H1 (cell line): ENCODE results near the gene ST7L.

Source experiments
- CREB1 ChIP-seq: IDR thresholded peaks from 2 replicates; pipeline ENCODE4 v1.6.1; 2012; ENCODE audit warnings: inconsistent platforms
- CTCF ChIP-seq, 3 experiments: IDR thresholded peaks; 1 replicate in 2 of 3; 2 replicates in 1 of 3; pipeline versions ENCODE4 v1.5.1 to v1.6.1; 2011; ENCODE audit warnings: low read length in 3 of 3, mild to moderate bottlenecking in 3 of 3, inconsistent platforms in 2 of 3, low read depth in 1 of 3, moderate library complexity in 1 of 3; ENCODE audit not compliant: insufficient read depth in 1 of 3; ENCODE audit errors: control extremely low read depth in 1 of 3
- EP300 ChIP-seq, 2 experiments: IDR thresholded peaks; 1 replicate in 1 of 2; 2 replicates in 1 of 2; pipeline ENCODE4 v1.6.1; 2011 to 2012; ENCODE audit warnings: low read depth in 2 of 2, low read length in 2 of 2, mild to moderate bottlenecking in 2 of 2, borderline replicate concordance in 1 of 2, inconsistent platforms in 1 of 2, moderate library complexity in 1 of 2
- EZH2 ChIP-seq: fragments of 200-600 bp; sonication (generic); IDR thresholded peaks from 2 replicates; pipeline ENCODE4 v1.7.1; 2012; ENCODE audit warnings: low read depth, mild to moderate bottlenecking, moderate library complexity, low read length, inconsistent platforms; ENCODE audit not compliant: severe bottlenecking
- HDAC2 ChIP-seq, 2 experiments: fragments of 300-600 bp in 1 of 2; sonication (generic) in 1 of 2; IDR thresholded peaks; 2 replicates each; pipeline ENCODE4 v1.6.1; 2011 to 2012; ENCODE audit warnings: low read depth in 2 of 2, low read length in 2 of 2, mild to moderate bottlenecking in 2 of 2, moderate library complexity in 2 of 2, borderline replicate concordance in 1 of 2, inconsistent platforms in 1 of 2
- HDAC6 ChIP-seq: IDR thresholded peaks from one replicate; pipeline ENCODE4 v1.7.1; 2012; ENCODE audit warnings: low read depth, mild to moderate bottlenecking, inconsistent platforms, low read length, moderate library complexity
- JUN ChIP-seq: IDR thresholded peaks from 2 replicates; pipeline ENCODE4 v1.6.1; 2011; ENCODE audit warnings: low read depth, mild to moderate bottlenecking, improper control_type of control experiment, low read length
- PHF8 ChIP-seq: fragments of 200-600 bp; sonication (generic); conservative IDR thresholded peaks from 2 replicates; pipeline ENCODE4 v1.7.1; 2012; ENCODE audit warnings: low read depth, mild to moderate bottlenecking, inconsistent platforms, low read length, moderate library complexity
- POLR2A ChIP-seq, 2 experiments: IDR thresholded peaks; 1 replicate in 1 of 2; 2 replicates in 1 of 2; pipeline ENCODE4 v1.6.1; 2011; ENCODE audit warnings: low read depth in 2 of 2, low read length in 2 of 2, mild to moderate bottlenecking in 2 of 2; ENCODE audit errors: control extremely low read depth in 1 of 2
- POLR2AphosphoS5 ChIP-seq: IDR thresholded peaks from 2 replicates; pipeline ENCODE4 v1.6.1; 2011; ENCODE audit warnings: low read depth, low read length
- SUZ12 ChIP-seq: fragments of 200-600 bp; sonication (generic); IDR thresholded peaks from 2 replicates; pipeline ENCODE4 v1.6.1; 2012; ENCODE audit warnings: mild to moderate bottlenecking, inconsistent platforms, low read length, moderate library complexity, mixed read lengths
- TAF1 ChIP-seq: IDR thresholded peaks from 2 replicates; pipeline ENCODE4 v1.6.1; 2011; ENCODE audit warnings: mild to moderate bottlenecking, low read depth, low read length
- YY1 ChIP-seq: IDR thresholded peaks from 2 replicates; pipeline ENCODE4 v1.6.1; 2011; ENCODE audit warnings: low read depth, mild to moderate bottlenecking, low read length
- TF ChIP-seq, protein P1 (sequence below): IDR thresholded peaks from 2 replicates; pipeline ENCODE4 v1.6.1; 2011; ENCODE audit warnings: low read length, improper control_type of control experiment

- no peak for TF ChIP-seq CTCF (IDR thresholded peaks at IDR 0.05; ENCODE audit: control extremely low read depth in 1 of 3, insufficient read depth in 1 of 3, low read depth in 1 of 3, low read length in 3 of 3)
- no peak for TF ChIP-seq HDAC2 (IDR thresholded peaks at IDR 0.05; ENCODE audit: borderline replicate concordance in 1 of 2, low read depth in 2 of 2, low read length in 2 of 2)
- TF ChIP-seq POLR2A (IDR thresholded peaks at IDR 0.05; ENCODE audit: control extremely low read depth in 1 of 2, low read depth in 2 of 2, low read length in 2 of 2), result no peak
- TF ChIP-seq HDAC6, result no peak
- no peak for TF ChIP-seq EZH2
- no peak for TF ChIP-seq CREB1
- TF ChIP-seq SUZ12, result no peak
- TF ChIP-seq POLR2AphosphoS5, result no peak
- TF ChIP-seq, protein P1, sequence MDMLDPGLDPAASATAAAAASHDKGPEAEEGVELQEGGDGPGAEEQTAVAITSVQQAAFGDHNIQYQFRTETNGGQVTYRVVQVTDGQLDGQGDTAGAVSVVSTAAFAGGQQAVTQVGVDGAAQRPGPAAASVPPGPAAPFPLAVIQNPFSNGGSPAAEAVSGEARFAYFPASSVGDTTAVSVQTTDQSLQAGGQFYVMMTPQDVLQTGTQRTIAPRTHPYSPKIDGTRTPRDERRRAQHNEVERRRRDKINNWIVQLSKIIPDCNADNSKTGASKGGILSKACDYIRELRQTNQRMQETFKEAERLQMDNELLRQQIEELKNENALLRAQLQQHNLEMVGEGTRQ, result no peak
- no peak for TF ChIP-seq TAF1
- TF ChIP-seq EP300 (IDR thresholded peaks at IDR 0.05; ENCODE audit: borderline replicate concordance in 1 of 2, low read depth in 2 of 2, low read length in 2 of 2), result no peak
- no peak for TF ChIP-seq PHF8
- no peak for TF ChIP-seq YY1
- TF ChIP-seq JUN, result no peak
Observed at GRCh38 chr1:112594208-112594876, 24.6 kb downstream of the ST7L start.
